Sigmoid colon (tissue), 7 donors: ENCODE measurements around the gene ALAS1. TPM values are rescaled to one million over a fixed set of nuclear protein-coding genes. Genes with fewer than 3 reads are reported as not detected.
"Not testable (repeated sequence)": the region's sequence is repeated elsewhere in the genome, so short reads cannot be mapped to it uniquely, and the experiment has no call there.

ENCODE experiments used
- DNase-seq: peaks from one replicate; pipeline ENCODE4 v3.0.0-alpha.2; 2019
- H3K27ac ChIP-seq, 4 donors: fragments of 200-600 bp; sonication (generic); one replicate each; pipeline ENCODE4 v1.5.1; 2016 to 2019; ENCODE audit warnings: mild to moderate bottlenecking in 1 of 4
- H3K27me3 ChIP-seq, 3 donors: fragments of 200-600 bp; sonication (generic); one replicate each; pipeline ENCODE4 v1.5.1; 2019; ENCODE audit warnings: mild to moderate bottlenecking in 1 of 3
- H3K36me3 ChIP-seq, 4 donors: fragments of 200-600 bp; sonication (generic); one replicate each; pipeline ENCODE4 v1.5.1; 2016 to 2019
- H3K4me1 ChIP-seq, 4 donors: fragments of 200-600 bp; sonication (generic); one replicate each; pipeline ENCODE4 v1.5.1; 2017 to 2019
- H3K4me3 ChIP-seq, 4 donors: fragments of 200-600 bp; sonication (generic); one replicate each; pipeline ENCODE4 v1.5.1; 2017 to 2019; ENCODE audit warnings: mild to moderate bottlenecking in 2 of 4, moderate library complexity in 1 of 4
- H3K9me3 ChIP-seq, 4 donors: fragments of 200-600 bp in 3 of 4; sonication (generic) in 3 of 4; one replicate each; pipeline versions ENCODE4 v1.5.1 to v1.6.1; 2013 to 2019
- EP300 ChIP-seq, 4 donors: sonication (generic); formaldehyde crosslinking; IDR thresholded peaks; one replicate each; pipeline ENCODE4 v1.6.1; 2017; ENCODE audit warnings: antibody characterized with exemption in 4 of 4
- POLR2A ChIP-seq, 2 donors: fragments of 450-650 bp; IDR thresholded peaks; one replicate each; pipeline ENCODE4 v1.6.1; 2016; ENCODE audit warnings: antibody characterized with exemption in 2 of 2, mild to moderate bottlenecking in 2 of 2, moderate library complexity in 2 of 2
- POLR2AphosphoS5 ChIP-seq, 4 donors: sonication (generic); formaldehyde crosslinking; IDR thresholded peaks; one replicate each; pipeline ENCODE4 v1.6.1; 2017; ENCODE audit warnings: antibody characterized with exemption in 4 of 4
- WGBS, 2 donors: extraction: QIAGEN DNeasy Blood & Tissue Kit; methylation state at CpG; one replicate each; pipeline ENCODE4 v1.1.7; 2013; 5-methylcytosine and 5-hydroxymethylcytosine counted together
- intact Hi-C: fragments of 100-400 bp; cut with DNase I; formaldehyde crosslinking; loops from one replicate; pipeline ENCODE4 v1.15.1; 2023
- polyA plus RNA-seq, 3 donors: library from polyadenylated mRNA; stranded (reverse); fragments of 200-250 nt; gene quantifications; one replicate each; pipeline ENCODE4 v1.2.3, GENCODE V29; 2013
- total RNA-seq, 4 donors: library from RNA; depleted of rRNA; stranded (reverse); fragments of >200 nt; gene quantifications; one replicate each; pipeline ENCODE4 v1.1.0, GENCODE V29; 2016
- TF ChIP-seq, protein P1 (sequence below), 4 experiments: fragments of 450-650 bp in 3 of 4; fragments of 200-600 bp in 1 of 4; IDR thresholded peaks; one replicate each; pipeline ENCODE4 v1.5.1; 2016 to 2019; ENCODE audit warnings: antibody characterized with exemption in 4 of 4, mild to moderate bottlenecking in 3 of 4, moderate library complexity in 2 of 4
- donor health status: healthy with polysubstance abuse.
- donor health status: Bipolar disorder and iron deficiency.
- donor health status: healthy.

The ALAS1 gene
- total and polyA plus RNA-seq, 7 donors, result 23.2 to 121 (median 27.3) TPM

DNA sequence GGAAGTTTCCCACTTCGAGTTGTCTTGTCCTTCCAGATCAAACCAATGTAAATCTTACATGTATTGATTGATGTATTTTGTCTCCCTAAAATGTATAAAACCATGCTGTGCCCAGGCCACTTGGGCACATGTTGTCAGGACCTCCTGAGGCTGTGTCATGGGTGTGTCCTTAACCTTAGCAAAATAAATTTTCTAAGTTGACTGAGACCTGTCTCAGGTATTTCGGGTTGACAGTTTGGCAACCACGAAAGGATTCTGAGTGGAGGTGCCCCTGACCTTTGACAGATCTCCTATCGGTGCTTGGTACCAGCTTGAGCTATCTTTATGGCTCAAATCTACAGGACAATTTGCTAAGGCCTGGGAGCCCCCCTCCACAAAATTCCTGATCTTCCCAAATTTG, 42.0 kb upstream of the ALAS1 start:
- intact Hi-C loops, result loop anchor here (2.0 kb wide), 2 partner anchors 43 to 131 kb away; partner anchors contain the start of genes ALAS1 and GLYCTK
- Histone ChIP-seq H3K9me3 (no peaks in the 10 kb centered on the region), H3K36me3 (no peaks in the 10 kb centered on the region), H3K4me3 (no peak overlapping the region), H3K4me1 (peaks cover 0 to 17% (median 14%) of the 10 kb centered on the region in 4 donors), H3K27ac (peak overlapping the region in 1 of 4 donors; percentile 85), H3K27me3 (no peaks in the 10 kb centered on the region)
- DNase-seq, result peak; percentile 15
- WGBS, 2 donors, result 91 to 92% methylated on average over 4 of the region's 4 CpGs
- TF ChIP-seq POLR2AphosphoS5 (IDR thresholded peaks at IDR 0.05) (no peak), POLR2A (IDR thresholded peaks at IDR 0.05) (no peak), EP300 (IDR thresholded peaks at IDR 0.05) (no peak)
- TF ChIP-seq, protein P1, sequence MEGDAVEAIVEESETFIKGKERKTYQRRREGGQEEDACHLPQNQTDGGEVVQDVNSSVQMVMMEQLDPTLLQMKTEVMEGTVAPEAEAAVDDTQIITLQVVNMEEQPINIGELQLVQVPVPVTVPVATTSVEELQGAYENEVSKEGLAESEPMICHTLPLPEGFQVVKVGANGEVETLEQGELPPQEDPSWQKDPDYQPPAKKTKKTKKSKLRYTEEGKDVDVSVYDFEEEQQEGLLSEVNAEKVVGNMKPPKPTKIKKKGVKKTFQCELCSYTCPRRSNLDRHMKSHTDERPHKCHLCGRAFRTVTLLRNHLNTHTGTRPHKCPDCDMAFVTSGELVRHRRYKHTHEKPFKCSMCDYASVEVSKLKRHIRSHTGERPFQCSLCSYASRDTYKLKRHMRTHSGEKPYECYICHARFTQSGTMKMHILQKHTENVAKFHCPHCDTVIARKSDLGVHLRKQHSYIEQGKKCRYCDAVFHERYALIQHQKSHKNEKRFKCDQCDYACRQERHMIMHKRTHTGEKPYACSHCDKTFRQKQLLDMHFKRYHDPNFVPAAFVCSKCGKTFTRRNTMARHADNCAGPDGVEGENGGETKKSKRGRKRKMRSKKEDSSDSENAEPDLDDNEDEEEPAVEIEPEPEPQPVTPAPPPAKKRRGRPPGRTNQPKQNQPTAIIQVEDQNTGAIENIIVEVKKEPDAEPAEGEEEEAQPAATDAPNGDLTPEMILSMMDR (IDR thresholded peaks at IDR 0.05), result no peak

DNA sequence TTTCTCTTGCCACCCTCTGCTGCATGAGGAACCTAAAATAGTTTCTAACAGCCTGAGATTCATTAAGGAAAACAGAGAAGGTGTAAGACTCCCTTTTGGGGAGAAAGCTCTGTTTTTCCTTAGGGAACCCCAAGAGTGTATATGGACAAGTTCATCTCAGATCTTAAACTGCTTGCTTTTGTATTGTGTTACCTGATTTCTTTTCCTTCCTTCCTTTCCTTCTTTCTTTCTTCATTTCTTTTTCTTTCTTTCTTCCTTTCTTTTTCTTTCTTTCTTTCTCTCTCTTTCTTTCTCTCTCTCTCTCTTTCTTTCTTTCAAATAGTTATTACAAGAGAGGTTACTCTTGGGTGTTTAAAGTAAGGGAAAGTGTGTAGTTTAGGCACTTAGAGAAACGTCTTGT, 38.5 kb upstream of the ALAS1 start:
- intact Hi-C loops, result no loop called here
- Histone ChIP-seq H3K36me3 (no peaks in the 10 kb centered on the region), H3K27me3 (no peaks in the 10 kb centered on the region), H3K27ac (no peak overlapping the region), H3K4me1 (peaks cover 0 to 7% (median 4%) of the 10 kb centered on the region in 4 donors), H3K4me3 (no peak overlapping the region), H3K9me3 (no peaks in the 10 kb centered on the region)
- TF ChIP-seq, protein P1 (IDR thresholded peaks at IDR 0.05), result no peak
- TF ChIP-seq EP300 (IDR thresholded peaks at IDR 0.05) (no peak), POLR2A (IDR thresholded peaks at IDR 0.05) (no peak), POLR2AphosphoS5 (IDR thresholded peaks at IDR 0.05) (no peak)
- WGBS, 2 donors, result 25 to 28% methylated on average over 1 of the region's 1 CpG
- no peak for DNase-seq

DNA sequence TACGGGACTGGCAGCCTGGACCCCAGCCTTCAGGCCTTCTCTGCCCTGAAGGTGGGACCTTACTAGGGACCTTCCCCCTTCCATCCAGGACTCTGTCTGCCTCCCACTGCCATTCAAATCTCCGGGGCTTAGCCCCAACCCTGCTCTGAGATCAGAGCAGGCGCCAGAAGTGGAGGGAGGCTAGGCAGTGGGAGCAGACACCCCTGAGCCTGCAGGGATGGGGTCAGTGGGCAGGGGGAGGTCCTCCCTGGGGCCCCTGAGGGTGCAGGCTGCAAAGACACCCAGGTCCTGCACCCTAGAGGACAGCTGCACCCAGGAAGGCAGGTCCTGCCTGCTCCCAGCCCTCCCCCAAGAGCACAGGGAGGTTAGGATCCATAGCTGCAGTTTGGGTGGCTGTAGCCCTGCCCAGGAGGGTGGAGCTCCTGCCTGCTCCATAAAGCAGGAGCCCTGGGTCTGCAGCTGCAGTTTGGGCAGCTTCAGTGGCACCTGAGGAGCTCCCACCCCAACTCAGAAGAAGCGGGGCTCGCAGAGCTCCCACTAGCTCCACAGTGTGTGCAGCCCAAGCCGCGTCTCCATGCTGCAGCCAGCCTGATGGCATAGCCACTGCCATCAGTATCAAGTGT, 35.6 kb upstream of the ALAS1 start:
- 89 to 91% methylated on average over 7 of the region's 7 CpGs for WGBS, 2 donors
- Histone ChIP-seq H3K27ac (no peak overlapping the region), H3K4me3 (no peak overlapping the region), H3K27me3 (no peaks in the 10 kb centered on the region), H3K36me3 (no peaks in the 10 kb centered on the region), H3K9me3 (no peaks in the 10 kb centered on the region), H3K4me1 (no peaks in the 10 kb centered on the region)
- TF ChIP-seq POLR2AphosphoS5 (IDR thresholded peaks at IDR 0.05) (no peak), POLR2A (IDR thresholded peaks at IDR 0.05) (no peak), EP300 (IDR thresholded peaks at IDR 0.05) (no peak)
- TF ChIP-seq, protein P1 (IDR thresholded peaks at IDR 0.05), result no peak
- peak; percentile 45 for DNase-seq
- intact Hi-C loops, result no loop called here

DNA sequence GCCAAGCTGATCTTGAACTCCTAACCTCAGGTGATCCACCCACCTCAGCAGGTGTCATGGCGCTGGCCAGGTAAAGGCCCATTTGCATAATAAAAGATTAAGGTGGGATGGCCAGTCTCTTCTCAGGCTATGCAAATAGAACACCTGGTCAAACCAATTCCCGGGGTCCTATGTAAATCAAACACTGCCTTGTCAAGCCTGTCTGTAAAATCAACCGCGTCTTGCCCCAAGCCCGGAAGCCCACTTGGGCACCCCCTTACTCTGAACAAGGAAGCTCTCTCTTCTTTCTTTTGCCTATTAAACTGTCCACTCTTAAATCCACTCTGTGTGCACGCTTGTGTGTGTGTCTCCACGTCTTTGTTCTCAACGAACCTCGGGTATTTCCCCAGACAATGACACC, 30.7 kb upstream of the ALAS1 start:
- 63 to 74% methylated on average over 9 of the region's 9 CpGs for WGBS, 2 donors
- intact Hi-C loops, result no loop called here
- no peaks in the 10 kb centered on the region for H3K9me3 ChIP-seq
- no peak overlapping the region for H3K27ac ChIP-seq
- TF ChIP-seq, protein P1 (IDR thresholded peaks at IDR 0.05), result no peak
- TF ChIP-seq EP300 (IDR thresholded peaks at IDR 0.05) (no peak), POLR2A (IDR thresholded peaks at IDR 0.05) (no peak), POLR2AphosphoS5 (IDR thresholded peaks at IDR 0.05) (no peak)
- peak; percentile 17 for DNase-seq
- no peaks in the 10 kb centered on the region for H3K27me3 ChIP-seq
- no peaks in the 10 kb centered on the region for H3K4me1 ChIP-seq
- no peaks in the 10 kb centered on the region for H3K36me3 ChIP-seq
- H3K4me3 ChIP-seq, result no peak overlapping the region

DNA sequence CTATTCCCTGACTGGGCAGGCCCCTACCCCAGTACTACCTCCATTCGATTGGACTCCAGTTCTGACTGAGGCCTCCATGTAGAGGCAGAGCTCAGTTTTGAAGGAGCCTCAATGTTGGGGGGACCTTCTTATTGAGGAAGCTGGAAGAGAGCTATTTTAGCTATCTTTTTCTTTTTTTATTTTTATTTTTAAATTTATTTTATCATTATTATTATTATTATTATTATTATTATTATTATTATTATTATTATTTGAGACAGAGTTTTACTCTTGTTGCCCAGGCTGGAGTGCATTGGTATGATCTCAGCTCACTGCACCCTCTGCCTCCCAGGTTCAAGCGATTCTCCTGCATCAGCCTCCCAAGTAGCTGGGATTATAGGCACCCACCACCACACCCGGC, 27.7 kb upstream of the ALAS1 start:
- H3K27ac ChIP-seq, H3K4me3 ChIP-seq, H3K9me3 ChIP-seq, H3K36me3 ChIP-seq, H3K27me3 ChIP-seq, intact Hi-C loops, H3K4me1 ChIP-seq, DNase-seq: not testable (repeated sequence)
- WGBS, 2 donors, result 94% methylated on average over 3 of the region's 3 CpGs
